Heart right ventricle (tissue), 16 donors: Measurements from ENCODE around the gene PSORS1C1. TPM values are rescaled to one million over a fixed set of nuclear protein-coding genes. Genes with fewer than 3 reads are reported as not detected.
"Not testable (repeated sequence)": the region's sequence is repeated elsewhere in the genome, so short reads cannot be mapped to it uniquely, and the experiment has no call there.

Source experiments
- ATAC-seq, 8 donors: fragments of 200-7000 bp; cut with Tn5 transposase; one replicate each; pipeline ENCODE4 v1.9.1; 2020; ENCODE audit warnings: mild to moderate bottlenecking in 8 of 8, moderate library complexity in 8 of 8, moderate number of reproducible peaks in 1 of 8
- DNase-seq, 2 donors: peaks; one replicate each; pipeline ENCODE4 v3.0.0-alpha.2; 2020
- H3K27ac ChIP-seq, 10 donors: fragments of 200-600 bp; sonication (generic) in 2 of 10; one replicate each; pipeline versions ENCODE4 v1.5.0 to v1.8.0; 2020 to 2022; ENCODE audit warnings: mild to moderate bottlenecking in 3 of 10
- H3K27me3 ChIP-seq, 7 donors: fragments of 200-600 bp; one replicate each; pipeline ENCODE4 v1.8.0; 2021 to 2022; ENCODE audit warnings: mild to moderate bottlenecking in 2 of 7
- H3K36me3 ChIP-seq, 9 donors: fragments of 200-600 bp; sonication (generic) in 1 of 9; one replicate each; pipeline versions ENCODE4 v1.5.0 to v1.8.0; 2020 to 2022; ENCODE audit warnings: mild to moderate bottlenecking in 2 of 9
- H3K4me1 ChIP-seq, 9 donors: fragments of 200-600 bp; sonication (generic) in 1 of 9; one replicate each; pipeline versions ENCODE4 v1.5.0 to v1.8.0; 2020 to 2022; ENCODE audit warnings: mild to moderate bottlenecking in 4 of 9
- H3K4me3 ChIP-seq, 10 donors: fragments of 200-600 bp; sonication (generic) in 2 of 10; one replicate each; pipeline versions ENCODE4 v1.5.0 to v1.8.0; 2020 to 2022; ENCODE audit warnings: mild to moderate bottlenecking in 7 of 10, moderate library complexity in 2 of 10
- H3K9me3 ChIP-seq, 11 donors: fragments of 200-600 bp in 10 of 11; sonication (generic) in 2 of 11; one replicate each; pipeline versions ENCODE4 v1.5.0 to v1.8.0; 2013 to 2022; ENCODE audit warnings: mild to moderate bottlenecking in 2 of 11, control low read depth in 1 of 11, moderate library complexity in 1 of 11
- CTCF ChIP-seq, 9 donors: fragments of 200-600 bp; sonication (generic) in 2 of 9; IDR thresholded peaks; one replicate each; pipeline versions ENCODE4 v1.5.0 to v1.8.0; 2021 to 2022; ENCODE audit warnings: antibody characterized with exemption in 9 of 9, mild to moderate bottlenecking in 5 of 9, moderate library complexity in 1 of 9
- WGBS, 2 donors: extraction: QIAGEN DNeasy Blood & Tissue Kit; methylation state at CpG; one replicate each; pipeline ENCODE4 v1.1.7; 2013; ENCODE audit warnings: inconsistent platforms in 1 of 2; 5-methylcytosine and 5-hydroxymethylcytosine counted together
- intact Hi-C, 10 donors: fragments of 100-400 bp; cut with DNase I; formaldehyde crosslinking; loops; one replicate each; pipeline versions ENCODE4 v1.11.1 to v1.14.2; 2022
- long read RNA-seq, 3 donors: library from polyadenylated mRNA; unstranded; transcript quantifications; one replicate each; pipeline ENCODE4 v2.0.0, GENCODE V29; 2020 to 2021
- polyA plus RNA-seq, 2 donors: library from polyadenylated mRNA; stranded (reverse); fragments of 200-250 nt; gene quantifications; one replicate each; pipeline ENCODE4 v1.2.3, GENCODE V29; 2013
- total RNA-seq, 10 donors: library from RNA; stranded (reverse); fragmentation: NEBNext Ultra II Directional in 3 of 10; extraction: Animal tissue kit (Norgen Biotek cat#: 25700) in 3 of 10; gene quantifications; one replicate each; pipeline versions ENCODE4 v1.2.1 to v1.2.4, GENCODE V29; 2021 to 2023
- donor health status: Arrhythmogenic right ventricular cardiomyopathy.
- donor health status: ischemic (EF 13 %, LVEDD 7.1; RV severe dilation, severe dysfunction).
- donor health status: healthy with polysubstance abuse.
- donor health status: DM: no; HTN: yes; CAD: no.
- donor health status: DM: no; HTN: no; CAD: no.
- donor health status: ischemic (EF 25% LVEDD 6.9; RV normal size, moderate dysfunction).
- donor health status: ischemic (EF 25% LVEDD 5.7; RV mildly dilated, moderate dysfunction).
- donor health status: healthy.
- donor health status: DM: yes; HTN: yes; CAD: no.
- donor health status: Ischemic cardiomyopathy.
- donor health status: ischemic (EF 35%, LVEDD 5.7; RV mildly dilated, moderate dysfunction).
- donor health status: nonischemic (EF 11% LVEDD 7.7; RV severe dilation, severe dysfunction).
- donor health status: DM: yes; HTN: yes; CAD: no.
- donor health status: PGD.
- donor health status: ischemic (EF 29% LVEDD 5.4; RV normal size, mild dysfunction).
- donor health status: nonischemic (EF 23%, LVEDD 6.1; RV moderate dilation, normal function).

The PSORS1C1 gene
- 1 to 10 TPM in 9 of 10 donors, under 1 TPM in 1; 1.00 to 6.2 (median 3.0) TPM for total RNA-seq
- polyA plus RNA-seq: 1 to 10 TPM in 1 of 2 donors, under 1 TPM in 1; 0.13 to 5.0 TPM
- long read RNA-seq, donor 1, partial matches to known transcripts: 0 of 2 reads
- long read RNA-seq, donor 1, other reads (novel, unspliced or antisense): 0 of 2 reads
- long read RNA-seq, donor 2, transcript PSORS1C1-202 (2 exons, 3,827 nt): major isoform, 9 of 10 reads
- long read RNA-seq, donor 2, partial matches to known transcripts: 0 of 10 reads
- long read RNA-seq, donor 2, other reads (novel, unspliced or antisense): 1 of 10 reads
- long read RNA-seq, donor 3, partial matches to known transcripts: 0 of 1 reads
- long read RNA-seq, donor 3, other reads (novel, unspliced or antisense): 0 of 1 reads

GRCh38 chr6:31114541-31114878, at the start of gene PSORS1C1:
Gene PSORS1C1, plus strand, starts transcription at chr6:31114800. Its CDS starts 14,833 bp downstream, at chr6:31129633.
- H3K27ac ChIP-seq: peak within 1 kb of the TSS; percentile 29 to 80 (median 66)
- peak within 1 kb of the TSS in 5 of 10 donors; percentile 20 to 36 (median 25) for H3K4me3 ChIP-seq
- peaks cover 0 to 7% (median 0%) of the 10 kb centered on the region in 7 donors for H3K27me3 ChIP-seq
- no peaks in the 10 kb centered on the region for H3K9me3 ChIP-seq
- peak; percentile 76 to 77 for DNase-seq
- TF ChIP-seq CTCF (IDR thresholded peaks at IDR 0.05): no peak
- ATAC-seq: peak; percentile 82 to 96 (median 90)
- intact Hi-C loops: no loop called here
- H3K36me3 ChIP-seq: no peaks in the 10 kb centered on the region
- 2 to 22% methylated on average over 3 of the region's 3 CpGs for WGBS, 2 donors
- H3K4me1 ChIP-seq: peaks cover 6 to 53% (median 40%) of the 10 kb centered on the region in 9 donors

- Histone ChIP-seq H3K27ac (no peak overlapping the region), H3K27me3 (peaks cover 0 to 6% (median 0%) of the 10 kb centered on the region in 7 donors), H3K4me1 (no peaks in the 10 kb centered on the region), H3K9me3 (no peaks in the 10 kb centered on the region), H3K36me3 (no peaks in the 10 kb centered on the region), H3K4me3 (no peak overlapping the region)
- intact Hi-C loops: loop anchor here in 1 of 10 donors (5.0 kb wide), 1 partner anchor 238 kb away; no protein-coding TSS in a partner anchor
- no peak for TF ChIP-seq CTCF (IDR thresholded peaks at IDR 0.05)
- peak in 1 of 8 donors; percentile 33 for ATAC-seq
- DNase-seq: no peak
- WGBS, 2 donors: 44 to 83% methylated on average over 2 of the region's 2 CpGs
Observed at GRCh38 chr6:31065556-31065955, 49.0 kb upstream of the PSORS1C1 start.

GRCh38 chr6:31067028-31067427, 47.6 kb upstream of the PSORS1C1 start:
- 84 to 96% methylated on average over 14 to 24 of the region's 32 CpGs for WGBS, 2 donors

GRCh38 chr6:31067891-31068668, 46.5 kb upstream of the PSORS1C1 start:
- intact Hi-C loops: loop anchor here in 3 of 10 donors (2.0 to 5.0 kb wide), 3 partner anchors 151 to 241 kb away; partner anchors contain the start of gene VARS2 (in 1 of the 3)
- 88 to 89% methylated on average over 6 of the region's 11 CpGs for WGBS, 2 donors
- not testable (repeated sequence) for DNase-seq

More at GRCh38 chr6:31067028-31067427, 47.6 kb upstream of the PSORS1C1 start:
- not testable (repeated sequence) for DNase-seq, H3K9me3 ChIP-seq, H3K27me3 ChIP-seq, H3K4me1 ChIP-seq, H3K36me3 ChIP-seq, H3K27ac ChIP-seq, H3K4me3 ChIP-seq, ATAC-seq
- intact Hi-C loops: loop anchor here in 1 of 10 donors (5.0 kb wide), 1 partner anchor 240 kb away; no protein-coding TSS in a partner anchor

More at GRCh38 chr6:31067891-31068668, 46.5 kb upstream of the PSORS1C1 start:
- H3K27me3 ChIP-seq, ATAC-seq, H3K27ac ChIP-seq, H3K4me3 ChIP-seq, H3K9me3 ChIP-seq, H3K36me3 ChIP-seq: not testable (repeated sequence)
- H3K4me1 ChIP-seq: peaks cover 0 to 13% (median 0%) of the 10 kb centered on the region in 9 donors
